ENCODE data around the gene MRC2. TPM values are rescaled to one million over a fixed set of nuclear protein-coding genes. Genes with fewer than 3 reads are reported as not detected.

MRC2 gene
- total RNA-seq, 1 experiment from 2014 or later, result 10.7 TPM

- Histone ChIP-seq H4K20me1 (ENCODE audit: insufficient read depth) (no peaks in the 10 kb centered on the region), H3K9me2 (ENCODE audit: insufficient read depth) (no peaks in the 10 kb centered on the region), H3K79me2 (ENCODE audit: insufficient read depth, low read length) (no peaks in the 10 kb centered on the region), H3K27ac (ENCODE audit: low read depth, low read length) (no peak overlapping the region), H3K27me3 (ENCODE audit: insufficient read depth, low read length) (no peaks in the 10 kb centered on the region), H3K4me1 (ENCODE audit: control insufficient read depth in 1 of 2, insufficient read depth in 2 of 2, low read length in 2 of 2) (peaks cover 9 to 14% of the 10 kb centered on the region in 2 experiments; a peak in 3 of 4 replicates), H3K36me3 (ENCODE audit: control insufficient read depth in 1 of 2, insufficient read depth in 2 of 2, low read length in 2 of 2) (no peaks in the 10 kb centered on the region), H3K9ac (ENCODE audit: low read length) (no peak overlapping the region), H3K9me3 (ENCODE audit: control insufficient read depth in 1 of 2, insufficient read depth in 1 of 2, low read depth in 1 of 2, low read length in 2 of 2) (no peaks in the 10 kb centered on the region), H3K4me2 (ENCODE audit: low read length) (no peak overlapping the region), H2AFZ (ENCODE audit: low read depth, low read length, poor library complexity, severe bottlenecking) (no peak overlapping the region), H3K4me3 (replicated peaks in 1 of 2; ENCODE audit: low read depth in 1 of 2, low read length in 2 of 2) (no peak overlapping the region)
- CTCF ChIA-PET, result no interaction called here
- ATAC-seq (no peak), DNase-seq (ENCODE audit: low read depth, low spot score) (no peak)
- POLR2A ChIA-PET, result no interaction called here
- RAD21 ChIA-PET (ENCODE audit: low non-redundant PET in 1 of 2, low total read pairs in 2 of 2, uncharacterized antibody in 2 of 2, unreplicated experiment in 2 of 2), result no interaction called here
- no TSS peak for BruUV-seq (replicated peaks)
- TF ChIP-seq ZNF274 (IDR thresholded peaks at IDR 0.05; ENCODE audit: low read depth, low read length) (no peak), TCF7L2 (IDR thresholded peaks at IDR 0.05; ENCODE audit: borderline replicate concordance, extremely low read depth, insufficient read depth, insufficient read length) (no peak), YY1 (IDR thresholded peaks at IDR 0.05; ENCODE audit: extremely low read depth, insufficient replicate concordance, low read depth, low read length) (no peak)
- TF ChIP-seq, protein P1, sequence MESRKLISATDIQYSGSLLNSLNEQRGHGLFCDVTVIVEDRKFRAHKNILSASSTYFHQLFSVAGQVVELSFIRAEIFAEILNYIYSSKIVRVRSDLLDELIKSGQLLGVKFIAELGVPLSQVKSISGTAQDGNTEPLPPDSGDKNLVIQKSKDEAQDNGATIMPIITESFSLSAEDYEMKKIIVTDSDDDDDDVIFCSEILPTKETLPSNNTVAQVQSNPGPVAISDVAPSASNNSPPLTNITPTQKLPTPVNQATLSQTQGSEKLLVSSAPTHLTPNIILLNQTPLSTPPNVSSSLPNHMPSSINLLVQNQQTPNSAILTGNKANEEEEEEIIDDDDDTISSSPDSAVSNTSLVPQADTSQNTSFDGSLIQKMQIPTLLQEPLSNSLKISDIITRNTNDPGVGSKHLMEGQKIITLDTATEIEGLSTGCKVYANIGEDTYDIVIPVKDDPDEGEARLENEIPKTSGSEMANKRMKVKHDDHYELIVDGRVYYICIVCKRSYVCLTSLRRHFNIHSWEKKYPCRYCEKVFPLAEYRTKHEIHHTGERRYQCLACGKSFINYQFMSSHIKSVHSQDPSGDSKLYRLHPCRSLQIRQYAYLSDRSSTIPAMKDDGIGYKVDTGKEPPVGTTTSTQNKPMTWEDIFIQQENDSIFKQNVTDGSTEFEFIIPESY (IDR thresholded peaks at IDR 0.05; ENCODE audit: extremely low read depth, insufficient replicate concordance, low read length), result no peak
- TF ChIP-seq, protein P2, sequence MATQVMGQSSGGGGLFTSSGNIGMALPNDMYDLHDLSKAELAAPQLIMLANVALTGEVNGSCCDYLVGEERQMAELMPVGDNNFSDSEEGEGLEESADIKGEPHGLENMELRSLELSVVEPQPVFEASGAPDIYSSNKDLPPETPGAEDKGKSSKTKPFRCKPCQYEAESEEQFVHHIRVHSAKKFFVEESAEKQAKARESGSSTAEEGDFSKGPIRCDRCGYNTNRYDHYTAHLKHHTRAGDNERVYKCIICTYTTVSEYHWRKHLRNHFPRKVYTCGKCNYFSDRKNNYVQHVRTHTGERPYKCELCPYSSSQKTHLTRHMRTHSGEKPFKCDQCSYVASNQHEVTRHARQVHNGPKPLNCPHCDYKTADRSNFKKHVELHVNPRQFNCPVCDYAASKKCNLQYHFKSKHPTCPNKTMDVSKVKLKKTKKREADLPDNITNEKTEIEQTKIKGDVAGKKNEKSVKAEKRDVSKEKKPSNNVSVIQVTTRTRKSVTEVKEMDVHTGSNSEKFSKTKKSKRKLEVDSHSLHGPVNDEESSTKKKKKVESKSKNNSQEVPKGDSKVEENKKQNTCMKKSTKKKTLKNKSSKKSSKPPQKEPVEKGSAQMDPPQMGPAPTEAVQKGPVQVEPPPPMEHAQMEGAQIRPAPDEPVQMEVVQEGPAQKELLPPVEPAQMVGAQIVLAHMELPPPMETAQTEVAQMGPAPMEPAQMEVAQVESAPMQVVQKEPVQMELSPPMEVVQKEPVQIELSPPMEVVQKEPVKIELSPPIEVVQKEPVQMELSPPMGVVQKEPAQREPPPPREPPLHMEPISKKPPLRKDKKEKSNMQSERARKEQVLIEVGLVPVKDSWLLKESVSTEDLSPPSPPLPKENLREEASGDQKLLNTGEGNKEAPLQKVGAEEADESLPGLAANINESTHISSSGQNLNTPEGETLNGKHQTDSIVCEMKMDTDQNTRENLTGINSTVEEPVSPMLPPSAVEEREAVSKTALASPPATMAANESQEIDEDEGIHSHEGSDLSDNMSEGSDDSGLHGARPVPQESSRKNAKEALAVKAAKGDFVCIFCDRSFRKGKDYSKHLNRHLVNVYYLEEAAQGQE (IDR thresholded peaks at IDR 0.05; ENCODE audit: low read depth), result no peak
- intact Hi-C loops (cut with micrococcal nuclease), result loop anchor here (10.0 kb wide), 1 partner anchor 409 kb away; no protein-coding TSS in a partner anchor
Measured at GRCh38 chr17:62675701-62676100, 48.2 kb downstream of the MRC2 start.
